Transverse colon (tissue), 4 donors: Measurements from ENCODE around the gene SLC37A4. TPM values are rescaled to one million over a fixed set of nuclear protein-coding genes. Genes with fewer than 3 reads are reported as not detected.

ENCODE experiments used
- DNase-seq: peaks from one replicate; pipeline ENCODE4 v3.0.0-alpha.2; 2019
- H3K27ac ChIP-seq, 4 donors: fragments of 200-600 bp; sonication (generic); 2 replicates each; pipeline ENCODE4 v1.5.1; 2016 to 2018; ENCODE audit warnings: inconsistent platforms in 4 of 4
- H3K27me3 ChIP-seq: fragments of 200-600 bp; sonication (generic); 2 replicates; pipeline ENCODE4 v1.5.1; 2017; ENCODE audit warnings: inconsistent platforms
- H3K36me3 ChIP-seq, 4 donors: fragments of 200-600 bp; sonication (generic); 2 replicates each; pipeline ENCODE4 v1.5.1; 2017 to 2019; ENCODE audit warnings: inconsistent platforms in 4 of 4
- H3K4me1 ChIP-seq, 4 donors: fragments of 200-600 bp; sonication (generic); 2 replicates each; pipeline ENCODE4 v1.5.1; 2017 to 2020; ENCODE audit warnings: inconsistent platforms in 4 of 4
- H3K4me3 ChIP-seq, 4 donors: fragments of 200-600 bp; sonication (generic); 1 replicate in 1 of 4; 2 replicates in 3 of 4; pipeline versions ENCODE4 v1.5.1 to v1.6.1; 2017 to 2019; ENCODE audit warnings: inconsistent platforms in 4 of 4
- H3K9me3 ChIP-seq, 2 donors: fragments of 200-600 bp; sonication (generic); 2 replicates each; pipeline ENCODE4 v1.5.1; 2017 to 2019; ENCODE audit warnings: inconsistent platforms in 2 of 2
- EP300 ChIP-seq: sonication (generic); formaldehyde crosslinking; IDR thresholded peaks from one replicate; pipeline ENCODE4 v1.6.1; 2017; ENCODE audit warnings: antibody characterized with exemption, low read depth
- POLR2A ChIP-seq: fragments of 450-650 bp; IDR thresholded peaks from one replicate; pipeline ENCODE4 v1.6.1; 2016; ENCODE audit warnings: antibody characterized with exemption, mild to moderate bottlenecking, moderate library complexity
- POLR2AphosphoS5 ChIP-seq, 3 donors: sonication (generic); formaldehyde crosslinking; IDR thresholded peaks; one replicate each; pipeline ENCODE4 v1.6.1; 2016; ENCODE audit warnings: antibody characterized with exemption in 3 of 3
- WGBS, 2 donors: methylation state at CpG; one replicate each; pipeline ENCODE4 v1.1.5; 2018; ENCODE audit warnings: low coverage in 1 of 2; 5-methylcytosine and 5-hydroxymethylcytosine counted together
- in situ Hi-C, 4 donors: fragments of 200-750 bp; cut with MboI; loops; one replicate each; pipeline versions ENCODE4 v1.15.0 to v1.15.1; 2017; ENCODE audit warnings: low sequenced_read_pairs in 3 of 4, low pct_ligation_motif_present in 1 of 4, low pct_unique_long_range_greater_than_20kb in 1 of 4
- intact Hi-C: fragments of 100-400 bp; cut with DNase I; formaldehyde crosslinking; loops from one replicate; pipeline ENCODE4 v1.15.1; 2023; ENCODE audit warnings: low total_unique reads
- total RNA-seq, 4 donors: library from RNA; depleted of rRNA; stranded (reverse); fragments of >200 nt; gene quantifications; one replicate each; pipeline ENCODE4 v1.1.0, GENCODE V29; 2016
- TF ChIP-seq, protein P1 (sequence below), 5 experiments: fragments of 200-600 bp in 3 of 5; fragments of 450-650 bp in 2 of 5; sonication (generic) in 3 of 5; IDR thresholded peaks; 1 replicate in 2 of 5; 2 replicates in 3 of 5; pipeline ENCODE4 v1.5.1; 2016 to 2017; ENCODE audit warnings: antibody characterized with exemption in 5 of 5, inconsistent platforms in 3 of 5, mild to moderate bottlenecking in 2 of 5, moderate library complexity in 1 of 5

Gene SLC37A4
- total RNA-seq, 4 donors from 2014 or later, result 34.0 to 88.3 (median 81.2) TPM

- WGBS, 2 donors, result 85% methylated on average over 6 of the region's 6 CpGs; no CpG with 5 or more reads in 1 of the 2 donors
- no peaks in the 10 kb centered on the region for H3K4me1 ChIP-seq
- TF ChIP-seq POLR2AphosphoS5 (IDR thresholded peaks at IDR 0.05) (no peak), POLR2A (no peak), EP300 (no peak)
- TF ChIP-seq, protein P1, sequence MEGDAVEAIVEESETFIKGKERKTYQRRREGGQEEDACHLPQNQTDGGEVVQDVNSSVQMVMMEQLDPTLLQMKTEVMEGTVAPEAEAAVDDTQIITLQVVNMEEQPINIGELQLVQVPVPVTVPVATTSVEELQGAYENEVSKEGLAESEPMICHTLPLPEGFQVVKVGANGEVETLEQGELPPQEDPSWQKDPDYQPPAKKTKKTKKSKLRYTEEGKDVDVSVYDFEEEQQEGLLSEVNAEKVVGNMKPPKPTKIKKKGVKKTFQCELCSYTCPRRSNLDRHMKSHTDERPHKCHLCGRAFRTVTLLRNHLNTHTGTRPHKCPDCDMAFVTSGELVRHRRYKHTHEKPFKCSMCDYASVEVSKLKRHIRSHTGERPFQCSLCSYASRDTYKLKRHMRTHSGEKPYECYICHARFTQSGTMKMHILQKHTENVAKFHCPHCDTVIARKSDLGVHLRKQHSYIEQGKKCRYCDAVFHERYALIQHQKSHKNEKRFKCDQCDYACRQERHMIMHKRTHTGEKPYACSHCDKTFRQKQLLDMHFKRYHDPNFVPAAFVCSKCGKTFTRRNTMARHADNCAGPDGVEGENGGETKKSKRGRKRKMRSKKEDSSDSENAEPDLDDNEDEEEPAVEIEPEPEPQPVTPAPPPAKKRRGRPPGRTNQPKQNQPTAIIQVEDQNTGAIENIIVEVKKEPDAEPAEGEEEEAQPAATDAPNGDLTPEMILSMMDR (IDR thresholded peaks at IDR 0.05), result no peak
- no peaks in the 10 kb centered on the region for H3K27me3 ChIP-seq
- no peak for DNase-seq
- in situ Hi-C loops, result no loop called here
- H3K4me3 ChIP-seq, result no peak overlapping the region
- no peaks in the 10 kb centered on the region for H3K9me3 ChIP-seq
- H3K27ac ChIP-seq, result no peak overlapping the region
- peaks cover 0 to 56% (median 18%) of the 10 kb centered on the region in 4 donors for H3K36me3 ChIP-seq
- intact Hi-C loops, result no loop called here
Measured at GRCh38 chr11:119047205-119047604, 16.5 kb upstream of the SLC37A4 start.

GRCh38 chr11:119046489-119046888, 15.8 kb upstream of the SLC37A4 start:
- DNase-seq, result no peak
- H3K36me3 ChIP-seq, result peaks cover 0 to 49% (median 15%) of the 10 kb centered on the region in 4 donors
- H3K4me1 ChIP-seq, result no peaks in the 10 kb centered on the region
- in situ Hi-C loops (no loop called here), intact Hi-C loops (no loop called here)
- no peaks in the 10 kb centered on the region for H3K27me3 ChIP-seq
- 98% methylated on average over 6 of the region's 6 CpGs; no CpG with 5 or more reads in 1 of the 2 donors for WGBS, 2 donors
- TF ChIP-seq EP300, result no peak
- no peak for TF ChIP-seq POLR2A
- TF ChIP-seq, protein P1 (IDR thresholded peaks at IDR 0.05), result no peak
- no peak for TF ChIP-seq POLR2AphosphoS5 (IDR thresholded peaks at IDR 0.05)
- no peak overlapping the region for H3K27ac ChIP-seq
- H3K4me3 ChIP-seq, result no peak overlapping the region
- no peaks in the 10 kb centered on the region for H3K9me3 ChIP-seq

GRCh38 chr11:119044708-119045107, 14.0 kb upstream of the SLC37A4 start:
- no peak for DNase-seq
- Histone ChIP-seq H3K4me3 (no peak overlapping the region), H3K36me3 (peaks cover 0 to 41% (median 15%) of the 10 kb centered on the region in 4 donors), H3K4me1 (no peaks in the 10 kb centered on the region), H3K27me3 (no peaks in the 10 kb centered on the region), H3K27ac (no peak overlapping the region), H3K9me3 (no peaks in the 10 kb centered on the region)
- intact Hi-C loops, result no loop called here
- in situ Hi-C loops, result no loop called here
- TF ChIP-seq, protein P1 (IDR thresholded peaks at IDR 0.05), result no peak
- TF ChIP-seq POLR2AphosphoS5 (IDR thresholded peaks at IDR 0.05) (no peak), POLR2A (no peak), EP300 (no peak)
- 68 to 78% methylated on average over 4 to 6 of the region's 6 CpGs for WGBS, 2 donors

DNA sequence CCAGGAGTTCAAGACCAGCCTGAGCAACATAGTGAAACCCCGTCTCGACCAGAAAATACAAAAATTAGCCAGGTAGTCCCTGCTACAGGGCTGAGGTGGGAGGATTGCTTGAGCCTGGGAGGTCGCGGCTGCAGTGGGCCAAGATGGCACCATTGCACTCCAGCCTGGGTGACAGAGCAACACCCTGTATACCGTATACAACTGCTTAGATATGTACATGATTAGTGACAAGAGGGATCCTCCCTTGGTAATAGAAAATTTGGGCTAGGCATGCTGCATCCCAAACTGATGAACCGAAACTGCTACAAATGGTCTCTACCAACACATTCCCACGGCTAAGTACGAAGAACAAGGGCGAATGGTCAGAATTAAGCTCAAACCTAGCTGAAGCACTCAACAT, 12.2 kb upstream of the SLC37A4 start:
- TF ChIP-seq, protein P1 (IDR thresholded peaks at IDR 0.05), result no peak
- TF ChIP-seq POLR2AphosphoS5 (IDR thresholded peaks at IDR 0.05) (no peak), POLR2A (no peak), EP300 (no peak)
- WGBS, 2 donors, result 94% methylated on average over 9 of the region's 9 CpGs; no CpG with 5 or more reads in 1 of the 2 donors
- DNase-seq, result no peak
- Histone ChIP-seq H3K4me1 (no peaks in the 10 kb centered on the region), H3K27ac (no peak overlapping the region), H3K4me3 (no peak overlapping the region), H3K27me3 (no peaks in the 10 kb centered on the region), H3K36me3 (peaks cover 0 to 23% (median 9%) of the 10 kb centered on the region in 4 donors), H3K9me3 (no peaks in the 10 kb centered on the region)
- intact Hi-C loops (no loop called here), in situ Hi-C loops (no loop called here)
